Stimulated activated CD4-positive, alpha-beta T cell treated with anti-CD3 and anti-CD28 coated beads, Interleukin-2, amount 100 ng/mL, for 4 hours (primary cell): ENCODE data around the gene PAPPA2.

ENCODE experiments used
- DNase-seq: peaks from one replicate; pipeline ENCODE4 v3.0.0-alpha.2; 2020; ENCODE audit warnings: low read depth

Gene PAPPA2

DNA sequence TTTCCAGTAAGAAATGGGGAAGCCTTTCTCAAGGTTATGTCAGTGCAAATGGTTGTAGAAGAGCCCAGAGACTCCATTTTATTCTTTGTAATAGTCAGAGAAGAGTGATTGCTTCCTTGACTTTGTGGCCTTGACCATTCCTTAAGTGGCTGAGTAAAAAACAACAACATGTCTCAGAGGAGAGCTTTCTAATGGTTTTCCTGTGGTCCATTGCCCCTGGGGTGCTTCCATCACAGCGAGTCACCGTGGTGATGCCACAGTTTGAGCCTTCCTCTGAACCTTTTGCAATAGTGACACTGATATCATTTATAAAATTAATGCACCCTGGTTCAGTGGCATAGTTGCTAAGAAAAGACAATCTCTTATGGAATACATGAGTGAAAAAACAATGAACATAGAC lies 38.6 kb downstream of the PAPPA2 start:
- DNase-seq: no peak

DNA sequence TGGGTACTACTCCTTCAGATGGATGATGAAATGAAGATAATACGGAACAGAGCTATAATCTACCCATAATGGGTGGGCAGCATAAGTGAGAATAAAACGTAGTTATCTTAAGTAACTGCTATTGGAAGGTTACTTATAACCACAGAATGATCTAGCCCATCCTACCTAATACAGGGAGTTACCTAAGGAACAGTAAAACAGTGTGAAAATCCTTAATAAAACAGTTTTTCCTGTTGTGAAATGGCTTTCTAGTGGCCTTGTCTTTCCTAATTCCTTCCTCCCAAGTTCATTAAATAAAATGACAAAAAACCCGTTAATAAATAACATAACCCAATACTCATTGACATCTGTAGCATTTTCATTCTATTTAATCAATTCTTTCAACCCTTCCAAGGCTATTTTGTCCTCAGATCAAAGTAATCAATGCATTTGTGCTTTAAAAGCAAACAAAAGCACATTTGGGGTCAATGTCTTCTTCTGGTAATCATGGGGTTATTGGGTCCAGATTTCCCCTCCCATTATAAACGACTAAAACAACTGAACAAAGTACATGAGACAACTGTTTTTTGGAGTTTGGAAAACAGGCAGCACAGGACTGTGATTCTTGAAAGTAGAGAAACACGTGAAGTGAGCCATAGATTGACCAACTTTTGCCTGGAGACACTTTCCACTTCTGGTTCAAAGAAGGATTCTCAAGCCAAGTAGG lies 42.0 kb downstream of the PAPPA2 start:
- DNase-seq: no peak

DNA sequence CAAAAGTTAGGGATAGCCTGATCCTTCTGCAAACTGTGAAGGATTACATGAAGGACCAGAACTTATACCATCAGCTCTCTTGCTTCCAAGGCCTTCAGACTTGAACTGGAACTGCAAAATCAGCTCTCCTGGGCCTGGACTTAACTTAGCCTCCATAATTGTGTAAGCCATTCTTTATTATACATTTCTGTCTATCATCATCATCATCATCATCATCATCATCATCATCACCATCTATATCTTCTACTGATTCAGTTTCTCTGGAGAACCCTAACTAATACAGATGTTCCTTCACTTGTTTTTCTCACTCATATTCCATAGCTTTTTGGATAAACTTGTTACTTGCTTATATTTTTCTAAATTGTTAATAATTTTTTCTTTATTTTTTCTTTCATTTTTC lies 50.0 kb downstream of the PAPPA2 start:
- no peak for DNase-seq

DNA sequence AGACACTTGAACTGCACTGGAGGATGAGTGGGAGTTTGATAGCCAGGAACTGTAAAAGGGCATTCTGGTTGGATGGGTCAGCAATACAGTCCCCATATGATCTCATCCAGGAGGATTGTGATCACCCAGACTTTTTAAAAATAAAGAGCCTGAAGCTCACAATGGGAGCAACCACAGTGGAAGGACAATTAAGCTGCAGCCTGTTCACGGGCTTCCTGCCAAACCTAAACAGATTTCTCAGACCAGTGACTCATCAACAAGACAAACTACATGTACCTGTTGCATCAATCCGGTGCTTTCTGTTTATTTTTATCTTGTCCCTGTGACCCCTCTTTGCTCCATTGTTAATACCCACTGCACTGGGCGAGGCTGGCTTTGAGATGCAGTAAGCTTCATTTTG lies 52.3 kb downstream of the PAPPA2 start:
- DNase-seq: no peak

DNA sequence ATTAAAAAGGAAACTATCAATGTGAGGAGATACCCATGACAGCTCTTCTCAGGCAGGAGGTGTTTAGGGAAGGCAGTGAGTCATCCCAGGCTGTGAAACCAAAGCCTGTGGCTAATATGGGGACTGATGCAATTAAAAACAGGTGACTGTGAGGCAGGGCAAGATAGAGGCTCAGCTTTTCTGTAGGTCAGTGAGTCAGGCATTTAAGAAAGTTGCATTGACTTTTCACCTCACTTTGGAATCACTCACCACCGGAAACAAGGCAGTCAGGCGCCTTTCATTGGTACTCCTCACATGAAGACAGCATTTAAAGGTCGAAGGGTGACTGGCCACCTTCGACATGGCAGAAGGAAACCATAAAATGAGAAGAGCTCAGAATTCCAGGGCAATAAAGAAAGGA lies 54.5 kb downstream of the PAPPA2 start:
- no peak for DNase-seq

DNA sequence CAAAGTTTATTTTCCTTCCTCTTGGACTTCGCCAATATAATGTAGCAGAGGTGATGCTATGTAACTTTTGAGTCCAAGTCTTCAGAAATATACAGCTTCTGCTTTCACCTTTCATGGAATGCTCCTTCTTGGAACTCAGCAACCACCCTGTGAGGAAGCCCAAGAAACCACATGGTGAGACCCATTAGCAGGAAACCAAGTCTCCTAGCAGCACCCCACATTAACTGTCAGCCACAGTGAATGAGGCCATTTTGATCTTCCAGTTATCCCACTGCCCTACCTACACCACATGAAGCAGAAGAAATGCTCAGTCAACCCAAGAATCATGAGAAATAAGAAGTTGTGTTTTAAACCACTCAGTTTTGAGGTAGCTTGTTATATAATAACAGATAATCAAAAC lies 58.2 kb downstream of the PAPPA2 start:
- no peak for DNase-seq

DNA sequence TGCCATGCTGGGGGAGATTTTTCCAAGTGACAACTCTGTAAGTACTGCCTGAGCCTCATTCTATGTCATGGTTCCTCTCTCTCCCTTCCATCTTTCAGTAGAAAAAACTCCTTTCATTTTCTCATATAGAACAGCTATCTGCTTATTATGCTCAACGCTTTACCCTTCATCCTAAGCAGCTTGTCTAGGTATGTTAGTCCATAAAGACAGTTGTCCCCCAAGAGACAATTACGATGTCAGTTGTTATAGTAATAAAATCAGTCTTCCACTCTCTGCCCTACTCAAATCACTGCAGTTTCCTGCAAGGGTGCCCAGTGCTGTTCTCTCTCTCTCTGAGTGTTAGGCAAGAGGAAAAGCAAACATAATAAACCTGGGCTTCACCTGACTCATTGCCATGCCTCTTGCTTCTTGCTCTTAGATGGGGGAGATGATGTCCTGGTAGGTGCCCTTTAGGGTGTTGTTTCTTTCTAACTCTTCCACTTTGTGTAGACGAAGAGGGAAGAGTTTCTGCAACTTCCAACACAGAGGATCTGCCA lies 59.4 kb downstream of the PAPPA2 start:
- no peak for DNase-seq

DNA sequence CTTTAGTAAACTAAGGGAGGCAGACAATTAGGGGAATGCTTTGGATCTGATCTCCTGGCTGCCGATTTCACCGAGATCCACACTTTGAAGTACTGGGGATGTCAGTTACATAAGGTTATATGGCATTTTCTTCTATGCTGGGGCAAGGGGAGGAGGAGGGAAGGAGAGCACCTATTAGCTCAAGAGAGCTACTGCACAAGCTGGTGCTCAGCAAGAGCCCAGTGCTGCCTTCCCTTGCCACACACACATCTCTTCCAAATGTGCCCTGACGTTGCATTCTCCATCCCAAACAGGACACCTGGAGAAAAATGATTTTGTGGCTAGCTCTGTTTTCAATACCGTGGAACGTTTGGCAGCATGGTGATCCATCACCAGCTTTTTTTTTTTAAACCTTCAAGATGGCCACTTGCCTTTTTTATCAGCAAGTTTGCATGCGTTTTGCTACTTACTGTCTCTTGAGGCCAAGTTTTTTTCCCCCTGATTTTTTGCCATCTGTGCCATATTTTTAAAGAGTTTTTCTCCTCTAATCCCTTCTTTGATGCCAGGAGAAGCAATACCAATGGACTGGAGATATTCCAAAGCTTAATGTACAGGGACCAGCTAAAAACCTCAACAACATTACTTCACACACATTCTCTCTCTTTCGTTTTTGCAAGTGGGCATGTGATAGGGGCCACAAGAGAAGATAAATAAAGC lies 66.6 kb downstream of the PAPPA2 start:
- no peak for DNase-seq

DNA sequence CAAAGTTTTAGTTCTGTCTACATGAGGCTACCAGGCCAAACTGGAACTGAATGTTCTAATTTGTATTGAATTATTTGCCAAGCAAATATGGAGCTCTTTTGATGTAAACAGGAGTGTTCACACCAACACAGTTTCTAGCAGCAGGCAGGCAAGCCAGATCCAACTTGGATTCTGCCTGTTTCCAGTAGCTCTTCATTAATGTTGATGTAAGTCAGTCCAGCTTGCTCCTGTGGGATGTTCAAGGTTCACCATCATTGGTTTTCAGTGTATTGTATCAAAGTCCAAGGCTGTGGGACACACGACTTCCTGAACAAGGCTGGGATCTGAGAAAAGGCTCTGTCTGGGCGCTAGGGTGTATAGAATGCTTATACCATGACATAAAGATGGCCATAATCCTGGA lies 68.1 kb downstream of the PAPPA2 start:
- DNase-seq: no peak

DNA sequence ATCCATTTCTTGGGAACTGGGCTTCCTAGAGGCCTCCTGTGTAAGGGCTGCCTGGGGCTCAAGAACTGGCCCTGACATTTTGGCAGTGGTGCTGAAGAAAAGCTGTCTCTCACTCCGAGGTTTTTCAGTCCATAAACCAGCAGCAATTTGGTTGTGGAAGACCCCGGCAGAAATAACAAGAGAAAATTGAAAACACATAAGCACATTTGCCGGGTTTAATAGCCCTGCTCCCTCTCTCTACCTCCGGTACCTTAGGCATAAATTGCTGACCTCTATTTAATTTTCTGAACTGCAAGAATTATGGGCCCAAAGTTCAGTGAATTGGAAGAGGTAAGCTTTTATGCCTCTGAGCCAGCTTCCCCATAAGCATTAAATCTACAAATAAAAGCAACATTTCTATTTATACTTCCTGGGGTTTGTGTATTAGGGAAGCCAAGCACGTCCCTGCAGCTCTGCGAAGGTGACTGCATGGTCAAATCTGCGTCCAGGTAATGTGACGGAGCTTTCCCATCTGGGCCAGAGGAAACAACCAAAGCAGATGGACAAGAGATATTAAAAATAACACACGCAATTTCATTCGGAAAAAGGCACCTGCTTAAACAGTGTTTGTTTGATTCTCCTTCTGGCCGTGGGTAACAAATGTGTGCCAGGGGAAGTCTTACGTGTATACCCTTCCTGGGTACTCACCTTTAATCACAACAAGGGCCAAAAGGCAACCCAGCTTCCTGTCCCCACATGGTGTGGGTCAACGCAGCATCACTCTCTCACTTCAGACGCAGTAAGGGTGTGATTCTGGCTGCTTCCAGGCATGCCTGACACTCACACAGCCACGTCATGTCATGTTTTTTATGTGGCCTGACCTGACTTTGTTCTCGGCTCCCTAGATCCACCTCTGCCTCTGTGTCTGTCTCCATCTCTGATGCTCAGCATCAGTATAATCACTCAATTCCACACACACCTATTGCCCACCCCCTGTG lies 69.2 kb downstream of the PAPPA2 start:
- DNase-seq: no peak

DNA sequence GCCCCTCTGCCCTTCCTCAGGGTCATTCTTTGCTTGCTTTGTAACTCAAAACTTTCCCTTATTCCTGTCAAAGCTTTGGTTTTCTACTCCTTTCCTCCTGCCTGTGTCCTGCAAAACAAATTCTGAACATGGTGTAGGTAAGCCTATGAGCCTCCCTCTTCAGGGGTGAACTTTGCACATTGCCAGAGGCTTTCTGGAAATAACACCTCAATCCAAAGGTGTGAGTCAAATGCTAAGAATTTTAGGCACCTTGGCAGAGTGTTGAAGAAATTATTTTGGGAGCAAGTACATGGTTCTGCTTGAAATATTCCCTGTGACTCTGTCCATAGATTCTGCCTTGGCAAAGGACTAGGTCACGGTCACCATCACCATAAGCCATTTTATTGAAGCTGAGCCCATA lies 70.0 kb downstream of the PAPPA2 start:
- DNase-seq: no peak

DNA sequence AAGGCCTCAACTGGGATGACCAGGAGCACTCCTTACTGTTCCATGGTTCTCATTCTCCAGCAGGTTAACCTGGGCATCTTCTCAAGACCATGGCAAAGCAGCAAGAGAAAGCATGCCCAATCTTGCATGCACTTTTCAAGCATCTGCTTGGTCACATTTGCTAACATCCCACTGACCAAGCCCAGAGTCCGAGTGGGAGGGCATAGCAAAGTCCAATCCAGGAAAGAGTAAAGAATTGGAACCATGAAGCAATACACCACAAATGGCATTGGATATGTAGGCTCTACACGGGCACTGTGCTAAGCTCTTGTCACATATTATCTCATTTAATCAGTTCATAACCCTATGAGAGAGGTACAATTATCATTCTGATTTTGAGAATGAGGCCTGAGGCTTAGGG lies 73.6 kb downstream of the PAPPA2 start:
- DNase-seq: no peak

DNA sequence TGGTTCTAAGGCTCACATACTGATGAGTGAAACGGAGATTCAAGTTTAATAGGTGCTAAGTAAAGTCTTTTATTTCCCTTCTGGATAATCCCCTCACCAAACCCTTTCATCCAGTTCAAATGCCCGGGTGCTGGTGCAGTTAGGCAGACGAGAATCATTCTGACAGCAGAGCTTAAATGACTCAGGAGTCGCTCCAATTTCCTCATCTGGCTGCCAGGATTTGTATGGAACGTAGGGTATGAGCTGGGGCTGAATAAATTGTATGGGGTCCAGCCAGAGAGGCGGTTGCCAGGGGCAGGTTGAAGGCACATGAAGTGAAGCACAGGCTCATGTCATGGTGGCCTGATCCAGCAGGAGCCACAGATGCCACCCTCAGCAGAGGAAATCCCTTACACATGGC lies 76.0 kb downstream of the PAPPA2 start:
- DNase-seq: no peak

DNA sequence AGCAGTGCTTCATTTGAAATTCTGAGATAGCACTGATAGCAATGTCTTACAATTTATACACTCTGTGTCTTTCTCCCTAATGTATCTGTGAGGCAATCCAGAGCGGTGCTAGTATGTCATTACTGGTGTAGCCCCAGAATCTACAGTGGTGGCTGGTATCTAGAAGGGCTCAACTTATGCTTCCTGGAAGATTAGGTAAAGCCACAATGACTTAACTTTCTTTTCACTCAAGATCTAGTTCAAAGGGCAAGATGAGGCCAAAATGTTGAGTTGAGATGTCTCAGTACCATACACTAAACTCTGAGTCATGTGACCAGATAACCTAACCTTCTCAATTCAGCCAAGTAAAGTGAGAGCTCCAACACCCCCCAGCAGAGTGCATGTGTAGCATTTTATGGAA lies 77.5 kb downstream of the PAPPA2 start:
- DNase-seq: no peak

DNA sequence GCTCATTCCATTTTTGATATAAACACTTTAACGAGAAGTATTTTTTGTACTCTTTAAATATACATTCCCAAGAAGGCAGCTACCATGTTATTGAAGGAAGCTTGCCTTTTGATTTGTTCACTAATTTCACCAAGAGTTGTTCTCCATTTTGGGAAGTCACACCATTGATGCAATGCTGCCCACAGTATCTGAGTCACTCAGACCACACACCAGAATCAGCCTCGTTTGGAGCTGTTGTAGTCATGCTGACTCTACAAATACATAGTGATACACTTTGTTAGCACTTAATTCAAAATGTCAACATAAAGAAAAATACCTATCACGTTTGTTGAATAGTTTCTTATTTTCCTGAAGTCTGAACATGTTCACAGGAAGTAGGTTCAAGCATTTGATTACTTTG lies 78.7 kb downstream of the PAPPA2 start:
- DNase-seq: no peak

DNA sequence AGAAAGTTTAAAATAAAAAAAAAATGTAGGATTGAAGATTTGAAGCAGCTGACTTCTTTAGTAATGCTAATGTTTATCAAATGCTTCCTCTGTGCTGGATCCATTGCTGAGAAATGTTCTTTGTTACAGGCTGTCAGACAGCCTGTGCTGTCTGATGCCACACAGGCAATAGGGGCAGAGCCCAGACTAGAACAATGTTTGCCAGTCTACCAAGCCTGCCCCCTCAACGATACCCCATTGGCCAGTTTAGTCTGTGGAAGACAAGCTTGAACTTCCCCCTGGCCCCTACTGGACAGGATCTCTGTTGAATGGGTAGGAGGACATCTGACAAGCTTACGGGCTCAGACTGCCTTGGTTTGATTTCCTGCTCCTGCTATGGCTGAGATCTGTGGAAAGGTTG lies 79.4 kb downstream of the PAPPA2 start:
- DNase-seq: no peak

DNA sequence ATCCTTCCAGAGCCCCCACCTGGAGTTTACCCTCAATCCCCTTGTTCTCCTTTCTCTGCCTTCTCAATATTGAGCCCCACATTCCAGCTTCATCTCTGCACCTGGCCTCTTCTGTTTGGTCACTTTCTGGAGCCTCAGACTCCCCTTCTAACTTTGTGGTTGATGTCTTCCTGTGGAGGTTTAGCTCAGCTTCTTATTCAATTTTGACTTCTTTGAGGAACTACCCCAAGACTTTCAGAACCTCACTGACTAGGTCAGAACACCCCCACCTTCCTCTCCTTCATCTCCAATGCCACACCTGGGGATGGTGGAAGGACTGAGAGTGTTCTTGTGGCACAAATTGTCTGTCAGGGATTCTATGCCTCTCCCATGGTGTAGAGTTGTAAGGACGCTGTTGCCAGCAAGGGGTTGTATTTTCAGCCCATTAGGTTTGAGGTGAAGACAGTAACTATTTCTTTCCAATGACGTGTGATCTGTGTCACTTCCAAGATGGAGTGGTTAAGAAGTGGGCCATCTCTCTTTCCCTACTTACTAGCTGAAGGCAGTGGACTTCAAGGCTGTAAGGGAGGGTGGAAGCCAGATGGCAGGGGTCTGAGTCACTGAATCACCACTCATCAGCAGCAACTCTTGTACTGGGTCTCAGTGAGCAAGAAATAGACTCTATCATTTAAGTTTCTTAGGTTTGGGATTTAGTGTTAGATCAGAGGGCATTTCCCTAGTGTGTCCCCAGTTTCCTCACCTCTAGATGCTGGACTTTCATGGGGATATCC lies 80.6 kb downstream of the PAPPA2 start:
- no peak for DNase-seq

DNA sequence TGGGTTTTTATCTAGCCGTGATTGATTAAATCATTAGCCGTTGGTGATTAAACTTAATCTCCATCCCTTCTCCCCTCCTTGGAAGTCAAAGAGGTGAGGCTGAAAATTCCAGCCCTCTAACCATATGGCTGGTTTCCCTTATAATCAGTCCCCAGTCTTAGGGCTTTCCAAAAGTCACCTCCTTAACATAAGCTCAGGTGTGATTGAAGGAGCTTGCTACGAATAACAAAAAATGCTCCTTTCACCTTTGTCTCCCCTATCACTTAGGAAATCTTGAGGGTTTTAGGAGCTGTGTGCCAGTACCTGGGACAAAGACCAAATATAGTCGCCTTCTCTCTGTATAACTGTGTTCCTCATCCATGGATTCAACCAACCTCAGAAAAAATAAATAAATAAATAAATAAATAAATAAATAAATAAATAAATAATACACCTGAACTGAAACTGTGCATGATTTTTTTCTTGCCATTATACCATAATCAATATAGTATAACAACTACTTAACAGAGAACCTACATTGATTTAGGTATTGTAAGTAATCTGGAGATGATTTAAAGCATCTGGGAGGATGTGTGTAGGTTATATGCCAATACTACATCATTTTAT lies 82.2 kb downstream of the PAPPA2 start:
- DNase-seq: no peak

DNA sequence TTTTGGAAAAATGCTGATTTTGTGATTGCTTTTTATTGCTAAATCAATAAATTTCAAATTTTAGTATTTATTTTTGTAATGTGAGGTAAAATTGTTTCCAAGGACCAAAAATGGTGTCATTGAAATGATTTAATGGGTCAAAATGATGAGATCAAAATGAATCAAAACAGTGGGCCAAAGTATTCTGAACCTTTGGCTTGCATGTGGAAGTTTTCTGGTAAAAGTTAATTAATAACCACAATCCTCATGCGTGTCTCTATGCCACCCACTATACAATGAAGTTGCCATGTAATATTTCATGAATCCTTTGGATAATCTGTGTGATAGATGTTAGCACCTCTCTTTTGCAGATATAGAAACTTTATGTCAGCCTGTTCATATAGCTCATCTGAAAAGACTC lies 83.8 kb downstream of the PAPPA2 start:
- DNase-seq: no peak

DNA sequence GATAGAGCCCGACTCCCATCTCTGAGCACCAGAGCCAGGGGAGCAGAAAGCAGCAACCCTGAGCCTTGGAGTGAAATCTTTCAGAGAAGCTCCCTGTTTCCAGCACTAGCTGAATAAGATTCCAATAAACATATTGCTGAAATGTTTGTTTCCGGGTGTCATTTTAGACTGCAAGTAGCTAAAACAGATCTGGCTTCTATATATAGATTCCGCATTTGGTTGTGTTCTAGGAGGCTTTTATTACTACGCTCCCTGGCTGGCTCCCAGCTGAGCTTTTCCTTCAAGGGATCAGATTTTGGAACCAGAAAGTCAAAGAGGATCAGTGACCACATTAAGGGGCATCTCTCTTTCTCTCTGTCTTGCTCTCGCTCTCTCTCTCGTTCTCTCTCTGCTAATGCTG lies 88.2 kb downstream of the PAPPA2 start:
- DNase-seq: no peak

DNA sequence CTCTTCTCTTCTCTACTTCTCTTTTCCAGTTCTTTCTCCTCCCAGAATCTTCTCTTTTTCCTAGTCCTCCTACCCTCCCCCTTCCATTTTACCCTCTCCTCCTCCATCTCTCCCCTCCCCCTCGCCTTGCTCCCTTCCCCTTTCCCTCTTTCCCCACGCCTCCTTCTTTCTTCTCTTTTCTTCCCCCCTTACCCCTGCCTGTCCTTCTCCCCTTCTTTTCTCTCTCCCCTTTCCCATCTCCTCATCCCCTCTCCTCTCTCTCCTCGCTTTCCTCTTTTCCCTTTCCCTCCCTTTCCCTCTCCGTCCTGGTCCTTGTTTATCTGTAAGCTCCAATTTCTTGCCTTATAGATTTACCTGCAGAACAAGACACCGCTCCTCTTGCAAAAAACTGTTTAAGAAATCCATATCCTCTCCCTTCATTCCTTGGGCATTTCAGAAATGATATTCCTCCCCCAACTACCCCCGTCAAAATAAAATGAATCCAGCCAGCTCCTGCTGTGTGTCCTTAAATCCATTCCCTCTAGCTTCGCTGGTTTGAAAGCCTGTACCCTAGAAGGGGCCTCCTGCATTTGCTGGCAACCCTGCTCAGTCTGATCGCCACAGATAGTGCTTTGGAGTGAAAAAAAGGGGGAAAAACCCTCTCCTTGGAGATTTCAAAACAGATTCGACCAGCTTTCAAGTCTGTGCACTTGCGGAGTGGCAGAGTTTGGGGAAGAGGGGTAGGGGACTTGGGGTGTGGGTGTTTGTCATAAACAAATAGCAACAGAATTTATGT lies 89.4 kb downstream of the PAPPA2 start:
- no peak for DNase-seq
